Nephron progenitor cell (in vitro differentiated cells): ENCODE measurements around the gene DR1.

Source experiments
- DNase-seq: peaks from one replicate; pipeline ENCODE4 v3.0.0; 2021
- H3K27ac Mint-ChIP-seq: 2 replicates; pipeline ENCODE4 v1.8.0; 2021; ENCODE audit warnings: mild to moderate bottlenecking, moderate library complexity, mixed read lengths
- H3K27me3 Mint-ChIP-seq: 2 replicates; pipeline ENCODE4 v1.8.0; 2021; ENCODE audit warnings: mild to moderate bottlenecking, low read depth, mixed read lengths; ENCODE audit not compliant: poor library complexity
- H3K36me3 Mint-ChIP-seq: 2 replicates; pipeline ENCODE4 v1.8.0; 2021; ENCODE audit warnings: low read depth, mixed read lengths
- H3K4me1 Mint-ChIP-seq: 2 replicates; pipeline ENCODE4 v1.8.0; 2021; ENCODE audit warnings: mixed read lengths
- H3K4me3 Mint-ChIP-seq: 2 replicates; pipeline ENCODE4 v1.8.0; 2021; ENCODE audit warnings: mild to moderate bottlenecking, moderate library complexity, mixed read lengths
- H3K9me3 Mint-ChIP-seq: 2 replicates; pipeline ENCODE4 v1.8.0; 2021; ENCODE audit warnings: mild to moderate bottlenecking, moderate library complexity, mixed read lengths
- TF ChIP-seq, protein P1 (sequence below): fragments of 200-600 bp; sonication (generic); IDR thresholded peaks from 2 replicates; pipeline ENCODE4 v1.5.0; 2021; ENCODE audit warnings: antibody characterized with exemption

Gene DR1

DNA sequence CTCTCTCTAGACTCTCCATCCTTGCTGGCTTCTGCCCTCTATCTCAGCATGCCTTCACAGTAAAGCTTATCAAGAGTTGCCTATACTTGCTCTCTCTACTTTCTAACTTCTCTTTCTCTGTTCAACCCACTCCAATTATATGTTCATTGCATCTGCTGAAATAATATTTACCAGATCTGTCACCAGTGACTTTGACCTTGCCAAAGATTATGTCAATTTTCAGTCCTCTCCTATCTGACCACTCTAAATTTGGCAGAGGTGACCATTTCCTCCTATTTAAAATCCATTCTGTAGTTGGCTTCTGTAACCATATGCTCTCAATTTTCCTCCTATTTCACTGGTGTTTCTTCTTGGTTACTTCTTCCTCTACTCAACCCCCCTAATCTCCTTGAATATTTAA is 38.8 kb upstream of the DR1 start:
- no peak overlapping the region for H3K27ac Mint-ChIP-seq
- no peak for DNase-seq
- H3K27me3 Mint-ChIP-seq: no peaks in the 10 kb centered on the region
- no peaks in the 10 kb centered on the region for H3K4me1 Mint-ChIP-seq
- H3K36me3 Mint-ChIP-seq: peaks cover 17% of the 10 kb centered on the region
- no peak overlapping the region for H3K4me3 Mint-ChIP-seq
- H3K9me3 Mint-ChIP-seq: no peaks in the 10 kb centered on the region
- TF ChIP-seq, protein P1, sequence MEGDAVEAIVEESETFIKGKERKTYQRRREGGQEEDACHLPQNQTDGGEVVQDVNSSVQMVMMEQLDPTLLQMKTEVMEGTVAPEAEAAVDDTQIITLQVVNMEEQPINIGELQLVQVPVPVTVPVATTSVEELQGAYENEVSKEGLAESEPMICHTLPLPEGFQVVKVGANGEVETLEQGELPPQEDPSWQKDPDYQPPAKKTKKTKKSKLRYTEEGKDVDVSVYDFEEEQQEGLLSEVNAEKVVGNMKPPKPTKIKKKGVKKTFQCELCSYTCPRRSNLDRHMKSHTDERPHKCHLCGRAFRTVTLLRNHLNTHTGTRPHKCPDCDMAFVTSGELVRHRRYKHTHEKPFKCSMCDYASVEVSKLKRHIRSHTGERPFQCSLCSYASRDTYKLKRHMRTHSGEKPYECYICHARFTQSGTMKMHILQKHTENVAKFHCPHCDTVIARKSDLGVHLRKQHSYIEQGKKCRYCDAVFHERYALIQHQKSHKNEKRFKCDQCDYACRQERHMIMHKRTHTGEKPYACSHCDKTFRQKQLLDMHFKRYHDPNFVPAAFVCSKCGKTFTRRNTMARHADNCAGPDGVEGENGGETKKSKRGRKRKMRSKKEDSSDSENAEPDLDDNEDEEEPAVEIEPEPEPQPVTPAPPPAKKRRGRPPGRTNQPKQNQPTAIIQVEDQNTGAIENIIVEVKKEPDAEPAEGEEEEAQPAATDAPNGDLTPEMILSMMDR: no peak

DNA sequence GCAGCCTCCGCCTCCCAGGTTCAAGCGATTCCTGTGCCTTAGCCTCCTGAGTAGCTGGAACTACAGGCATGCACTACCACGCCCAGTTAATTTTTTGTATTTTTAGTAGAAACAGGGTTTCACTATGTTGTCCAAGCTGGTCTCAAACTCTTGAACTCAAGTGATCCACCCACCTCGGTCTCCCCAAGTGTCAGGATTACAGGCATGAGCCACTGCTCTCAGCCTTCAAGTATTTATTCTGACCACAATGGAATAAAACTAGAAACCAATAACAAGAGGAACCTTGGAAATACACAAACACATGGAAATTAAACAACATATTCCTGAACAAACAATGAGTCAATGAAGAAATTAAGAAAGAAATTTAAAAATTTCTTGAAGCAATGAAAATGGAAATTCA is 32.7 kb upstream of the DR1 start:
- Mint-ChIP-seq H3K36me3 (peaks cover 20% of the 10 kb centered on the region), H3K4me1 (no peaks in the 10 kb centered on the region), H3K9me3 (no peaks in the 10 kb centered on the region), H3K27ac (no peak overlapping the region), H3K27me3 (peaks cover 3% of the 10 kb centered on the region), H3K4me3 (no peak overlapping the region)
- TF ChIP-seq, protein P1: no peak
- DNase-seq: no peak

DNA sequence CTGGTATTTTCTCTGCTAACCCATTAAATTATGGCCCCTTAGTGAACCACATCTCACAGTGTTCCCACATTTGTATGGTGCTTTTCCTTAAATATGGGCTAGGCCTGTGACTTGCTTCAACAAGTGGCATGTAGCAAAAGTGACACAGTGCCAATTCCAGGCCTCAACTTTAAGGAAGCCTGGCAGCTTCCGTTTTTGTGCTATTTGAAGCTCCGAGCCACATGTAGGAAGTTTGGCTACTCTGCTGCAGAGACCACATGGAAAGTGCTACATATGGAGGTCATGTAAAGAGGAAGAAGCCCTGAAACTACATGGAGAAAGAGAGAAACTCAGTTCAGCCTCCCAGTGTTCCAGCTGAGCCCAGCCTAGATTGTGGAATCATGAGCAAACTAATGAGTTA is 28.5 kb upstream of the DR1 start:
- Mint-ChIP-seq H3K4me1 (no peaks in the 10 kb centered on the region), H3K9me3 (peaks cover 5% of the 10 kb centered on the region), H3K27me3 (peaks cover 6% of the 10 kb centered on the region), H3K27ac (no peak overlapping the region), H3K4me3 (no peak overlapping the region), H3K36me3 (peaks cover 16% of the 10 kb centered on the region)
- TF ChIP-seq, protein P1: no peak
- DNase-seq: no peak

DNA sequence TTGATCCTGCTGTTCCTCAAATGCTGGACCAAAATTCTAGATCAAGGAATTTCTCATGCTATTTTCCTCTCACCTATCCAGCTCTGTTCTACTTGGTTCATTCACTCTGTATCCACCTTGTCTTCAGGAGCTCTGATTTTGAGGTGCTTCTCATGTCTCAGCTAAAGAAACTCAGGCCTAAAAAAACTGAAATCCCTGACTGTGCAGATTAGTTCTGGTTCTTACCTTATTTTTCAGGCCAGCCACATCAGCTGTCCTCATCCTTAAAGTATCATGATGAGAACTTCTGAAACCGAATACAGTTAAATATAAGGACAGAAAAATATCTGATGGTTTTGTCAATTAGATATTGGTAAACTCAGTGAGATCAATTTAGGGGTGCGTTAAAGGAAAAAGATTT is 27.8 kb upstream of the DR1 start:
- Mint-ChIP-seq H3K4me1 (no peaks in the 10 kb centered on the region), H3K27me3 (peaks cover 6% of the 10 kb centered on the region), H3K36me3 (peaks cover 16% of the 10 kb centered on the region), H3K27ac (no peak overlapping the region), H3K9me3 (peaks cover 5% of the 10 kb centered on the region), H3K4me3 (no peak overlapping the region)
- DNase-seq: no peak
- TF ChIP-seq, protein P1: no peak

DNA sequence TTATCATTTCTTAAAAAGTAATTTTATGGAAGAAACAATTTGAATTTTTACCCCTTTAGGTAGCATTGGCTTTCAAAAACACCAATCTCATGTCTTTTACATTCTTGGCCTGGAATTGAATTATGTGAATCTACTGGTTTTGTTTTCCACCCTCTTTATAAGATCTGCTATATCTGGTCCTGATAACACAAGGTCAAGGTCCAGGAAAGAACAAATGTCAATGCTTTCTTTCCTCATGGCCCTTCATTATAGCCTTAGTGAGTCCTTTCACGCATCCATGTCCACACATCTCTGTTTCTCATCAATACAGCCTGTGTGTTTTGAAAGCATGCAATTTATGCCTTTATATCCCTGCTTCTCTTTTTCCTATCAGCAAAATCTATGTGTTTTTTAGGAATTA is 24.0 kb upstream of the DR1 start:
- H3K4me3 Mint-ChIP-seq: no peak overlapping the region
- peaks cover 5% of the 10 kb centered on the region for H3K27me3 Mint-ChIP-seq
- H3K9me3 Mint-ChIP-seq: peaks cover 5% of the 10 kb centered on the region
- H3K36me3 Mint-ChIP-seq: peaks cover 16% of the 10 kb centered on the region
- no peak overlapping the region for H3K27ac Mint-ChIP-seq
- no peaks in the 10 kb centered on the region for H3K4me1 Mint-ChIP-seq
- TF ChIP-seq, protein P1: no peak
- DNase-seq: no peak

DNA sequence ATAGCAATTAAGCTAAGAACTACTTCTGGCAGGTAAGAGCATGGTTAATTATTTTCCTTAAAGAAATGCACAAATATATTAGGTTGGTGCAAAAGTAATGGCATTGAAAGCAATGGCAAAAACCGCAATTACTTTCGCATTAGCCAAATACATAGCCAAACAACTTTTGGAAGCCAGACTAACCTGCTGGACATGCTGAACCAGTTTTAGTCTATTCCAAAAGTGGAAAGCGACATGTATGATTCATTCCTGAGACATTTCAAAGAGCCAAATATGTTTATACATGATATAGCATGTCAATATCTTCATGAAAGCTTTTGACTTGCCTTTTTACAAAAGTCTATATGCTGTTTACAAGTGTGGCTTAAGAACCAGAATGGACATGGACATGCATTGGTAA is 23.4 kb upstream of the DR1 start:
- DNase-seq: no peak
- TF ChIP-seq, protein P1: no peak
- H3K27me3 Mint-ChIP-seq: peaks cover 5% of the 10 kb centered on the region
- H3K27ac Mint-ChIP-seq: no peak overlapping the region
- peaks cover 16% of the 10 kb centered on the region for H3K36me3 Mint-ChIP-seq
- no peak overlapping the region for H3K4me3 Mint-ChIP-seq
- H3K9me3 Mint-ChIP-seq: peaks cover 5% of the 10 kb centered on the region
- no peaks in the 10 kb centered on the region for H3K4me1 Mint-ChIP-seq
